HEK293T (cell line): ENCODE data around the gene BRD8.

Experiments
- ARNT ChIP-seq: fragments of 450-650 bp; IDR thresholded peaks from 2 replicates; pipeline ENCODE4 v1.6.1; 2017; ENCODE audit warnings: mild to moderate bottlenecking
- BHLHE40 ChIP-seq: fragments of 450-650 bp; IDR thresholded peaks from 2 replicates; pipeline ENCODE4 v1.6.1; 2016; ENCODE audit warnings: mild to moderate bottlenecking, moderate library complexity, borderline replicate concordance
- FOXA1 ChIP-seq: fragments of 450-650 bp; IDR thresholded peaks from 2 replicates; pipeline ENCODE4 v1.6.1; 2016; ENCODE audit warnings: mild to moderate bottlenecking
- FOXM1 ChIP-seq: fragments of 450-650 bp; IDR thresholded peaks from 2 replicates; pipeline ENCODE4 v1.6.1; 2017; ENCODE audit warnings: mild to moderate bottlenecking, borderline replicate concordance
- HDGF ChIP-seq: fragments of 450-650 bp; IDR thresholded peaks from 2 replicates; pipeline ENCODE4 v1.6.1; 2017; ENCODE audit warnings: antibody characterized with exemption, borderline replicate concordance
- L3MBTL2 ChIP-seq: fragments of 450-650 bp; conservative IDR thresholded peaks from 2 replicates; pipeline ENCODE4 v1.6.1; 2016; ENCODE audit warnings: mild to moderate bottlenecking
- NFRKB ChIP-seq: fragments of 450-650 bp; IDR thresholded peaks from 2 replicates; pipeline ENCODE4 v1.6.1; 2016; ENCODE audit warnings: mild to moderate bottlenecking, moderate library complexity
- SP1 ChIP-seq: fragments of 450-650 bp; IDR thresholded peaks from 2 replicates; pipeline ENCODE4 v1.6.1; 2017
- SUZ12 ChIP-seq: fragments of 450-650 bp; IDR thresholded peaks from 2 replicates; pipeline ENCODE4 v1.6.1; 2016; ENCODE audit warnings: mild to moderate bottlenecking
- TARDBP ChIP-seq: fragments of 450-650 bp; IDR thresholded peaks from 2 replicates; pipeline ENCODE4 v1.6.1; 2016
- ZNF384 ChIP-seq: fragments of 450-650 bp; IDR thresholded peaks from 2 replicates; pipeline ENCODE4 v1.6.1; 2016
- TF ChIP-seq, protein P1 (sequence below): fragments of 450-650 bp; IDR thresholded peaks from 2 replicates; pipeline ENCODE4 v1.6.1; 2016

DNA sequence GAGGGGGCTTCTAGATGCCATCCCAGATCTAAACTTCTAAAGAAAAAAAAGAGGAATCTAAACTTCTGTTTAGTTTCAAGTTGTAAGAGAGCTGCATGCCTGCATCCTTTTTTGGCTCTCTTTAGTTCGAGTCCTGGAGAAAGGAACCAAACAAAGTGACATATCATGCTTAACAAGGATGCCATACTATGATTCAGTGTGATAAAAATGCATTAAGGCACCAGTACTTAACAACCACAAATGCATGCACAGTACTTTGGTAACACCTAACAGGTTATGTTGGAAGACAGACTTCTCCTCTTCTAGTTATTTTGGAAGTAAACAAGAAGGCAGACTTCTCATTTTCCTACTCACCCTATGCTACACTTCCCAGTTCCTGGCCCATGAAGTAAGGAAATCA lies 66.5 kb downstream of the BRD8 start:
- TF ChIP-seq, protein P1, sequence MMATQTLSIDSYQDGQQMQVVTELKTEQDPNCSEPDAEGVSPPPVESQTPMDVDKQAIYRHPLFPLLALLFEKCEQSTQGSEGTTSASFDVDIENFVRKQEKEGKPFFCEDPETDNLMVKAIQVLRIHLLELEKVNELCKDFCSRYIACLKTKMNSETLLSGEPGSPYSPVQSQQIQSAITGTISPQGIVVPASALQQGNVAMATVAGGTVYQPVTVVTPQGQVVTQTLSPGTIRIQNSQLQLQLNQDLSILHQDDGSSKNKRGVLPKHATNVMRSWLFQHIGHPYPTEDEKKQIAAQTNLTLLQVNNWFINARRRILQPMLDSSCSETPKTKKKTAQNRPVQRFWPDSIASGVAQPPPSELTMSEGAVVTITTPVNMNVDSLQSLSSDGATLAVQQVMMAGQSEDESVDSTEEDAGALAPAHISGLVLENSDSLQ: no peak
- TF ChIP-seq FOXM1 (no peak), BHLHE40 (no peak), SUZ12 (no peak), NFRKB (no peak), ZNF384 (no peak), SP1 (no peak), ARNT (no peak), HDGF (no peak), FOXA1 (no peak), TARDBP (no peak), L3MBTL2 (no peak)
